ENCODE data around the gene TAS1R1. TPM values are rescaled to one million over a fixed set of nuclear protein-coding genes. Genes with fewer than 3 reads are reported as not detected.

The TAS1R1 gene
- total RNA-seq, 3 donors from 2014 or later (not counting 1 experiment from before 2014, with no cell fraction given), result not detected

GRCh38 chr1:6578624-6579373 lies 23.7 kb downstream of the TAS1R1 start:
- DNase-seq (no peak), ATAC-seq (no peak)
- no peaks in the 10 kb centered on the region for H3K27me3 ChIP-seq (ENCODE audit: control insufficient read depth, insufficient read depth, low read length)
- 92% methylated on average over 14 of the region's 14 CpGs for WGBS (ENCODE audit: insufficient coverage)
- peak overlapping the region; percentile 82 for H3K27ac ChIP-seq (ENCODE audit: low read length)
- Mint-ChIP-seq H3K27me3 (ENCODE audit: low read depth in 2 of 2) (no peaks in the 10 kb centered on the region), H3K4me1 (peaks cover 8 to 35% of the 10 kb centered on the region in 2 donors), H3K9me3 (no peaks in the 10 kb centered on the region), H3K36me3 (no peaks in the 10 kb centered on the region), H3K27ac (peak overlapping the region; percentile 94 to 99), H3K4me3 (peak overlapping the region; percentile 93)
- H3K4me1 ChIP-seq (ENCODE audit: control insufficient read depth, insufficient read depth, low read length), result peaks cover 35% of the 10 kb centered on the region
- H3K9me3 ChIP-seq (ENCODE audit: control insufficient read depth, insufficient read depth, low read length), result no peaks in the 10 kb centered on the region
- no peak overlapping the region for H3K4me3 ChIP-seq (ENCODE audit: low read length)
- no peak for TF ChIP-seq CTCF (IDR thresholded peaks at IDR 0.05)
- intact Hi-C loops (cut with micrococcal nuclease), result loop anchor here (1.0 kb wide), 1 partner anchor 23 kb away; no protein-coding TSS in a partner anchor
- H3K36me3 ChIP-seq (ENCODE audit: control insufficient read depth, insufficient read depth, low read length), result no peaks in the 10 kb centered on the region

- intact Hi-C loops (cut with micrococcal nuclease), result loop anchor here (1.0 kb wide), 1 partner anchor 22 kb away; no protein-coding TSS in a partner anchor
- Mint-ChIP-seq H3K4me1 (peaks cover 11 to 39% of the 10 kb centered on the region in 2 donors), H3K27ac (peak within 1 kb of the TSS; percentile 94 to 99), H3K36me3 (no peaks in the 10 kb centered on the region), H3K4me3 (peak within 1 kb of the TSS; percentile 93), H3K9me3 (no peaks in the 10 kb centered on the region), H3K27me3 (ENCODE audit: low read depth in 2 of 2) (no peaks in the 10 kb centered on the region)
- Histone ChIP-seq H3K4me1 (ENCODE audit: control insufficient read depth, insufficient read depth, low read length) (peaks cover 37% of the 10 kb centered on the region), H3K36me3 (ENCODE audit: control insufficient read depth, insufficient read depth, low read length) (no peaks in the 10 kb centered on the region), H3K27me3 (ENCODE audit: control insufficient read depth, insufficient read depth, low read length) (no peaks in the 10 kb centered on the region), H3K9me3 (ENCODE audit: control insufficient read depth, insufficient read depth, low read length) (no peaks in the 10 kb centered on the region), H3K27ac (ENCODE audit: low read length) (peak within 1 kb of the TSS; percentile 82), H3K4me3 (ENCODE audit: low read length) (peak within 1 kb of the TSS; percentile 79)
- TF ChIP-seq CTCF (IDR thresholded peaks at IDR 0.05), result no peak
- DNase-seq (peak; percentile 97 to 98), ATAC-seq (peak; percentile 97 to 98 (median 97))
- 18% methylated on average over 58 of the region's 58 CpGs for WGBS (ENCODE audit: insufficient coverage)
These were observed 24.4 kb downstream of the TAS1R1 start, which contains the start of gene ZBTB48 for GRCh38 chr1:6579374-6580118. Gene ZBTB48 (plus strand): TSS chr1:6579994. CDS start chr1:6580610, 616 bp downstream.

GRCh38 chr1:6580119-6580592 lies 25.0 kb downstream of the TAS1R1 start:
- Histone ChIP-seq H3K27ac (ENCODE audit: low read length) (peak overlapping the region; percentile 82), H3K36me3 (ENCODE audit: control insufficient read depth, insufficient read depth, low read length) (no peaks in the 10 kb centered on the region), H3K27me3 (ENCODE audit: control insufficient read depth, insufficient read depth, low read length) (no peaks in the 10 kb centered on the region), H3K4me1 (ENCODE audit: control insufficient read depth, insufficient read depth, low read length) (peaks cover 39% of the 10 kb centered on the region), H3K9me3 (ENCODE audit: control insufficient read depth, insufficient read depth, low read length) (no peaks in the 10 kb centered on the region), H3K4me3 (ENCODE audit: low read length) (peak overlapping the region; percentile 79)
- Mint-ChIP-seq H3K4me3 (peak overlapping the region; percentile 93), H3K27me3 (ENCODE audit: low read depth in 2 of 2) (no peaks in the 10 kb centered on the region), H3K27ac (peak overlapping the region; percentile 94 to 99), H3K36me3 (no peaks in the 10 kb centered on the region), H3K4me1 (peaks cover 17 to 45% of the 10 kb centered on the region in 2 donors), H3K9me3 (no peaks in the 10 kb centered on the region)
- intact Hi-C loops (cut with micrococcal nuclease), result no loop called here
- no peak for TF ChIP-seq CTCF (IDR thresholded peaks at IDR 0.05)
- under 1% methylated on average over 30 of the region's 30 CpGs for WGBS (ENCODE audit: insufficient coverage)
- DNase-seq (no peak), ATAC-seq (peak; percentile 4 to 43 (median 5))
